VCaP (cell line): Measurements from ENCODE around the gene DLX3.

ENCODE experiments used
- H3K27ac ChIP-seq: fragments of 450-650 bp; 2 replicates; pipeline ENCODE4 v1.5.1; 2017
- CTCF ChIP-seq: fragments of 450-650 bp; conservative IDR thresholded peaks from 2 replicates; pipeline ENCODE4 v1.5.1; 2017; ENCODE audit warnings: mild to moderate bottlenecking, moderate library complexity

Gene DLX3

GRCh38 chr17:49975531-49975930 is 19.5 kb downstream of the DLX3 start:
- no peak for TF ChIP-seq CTCF
- H3K27ac ChIP-seq = no peak overlapping the region

DNA sequence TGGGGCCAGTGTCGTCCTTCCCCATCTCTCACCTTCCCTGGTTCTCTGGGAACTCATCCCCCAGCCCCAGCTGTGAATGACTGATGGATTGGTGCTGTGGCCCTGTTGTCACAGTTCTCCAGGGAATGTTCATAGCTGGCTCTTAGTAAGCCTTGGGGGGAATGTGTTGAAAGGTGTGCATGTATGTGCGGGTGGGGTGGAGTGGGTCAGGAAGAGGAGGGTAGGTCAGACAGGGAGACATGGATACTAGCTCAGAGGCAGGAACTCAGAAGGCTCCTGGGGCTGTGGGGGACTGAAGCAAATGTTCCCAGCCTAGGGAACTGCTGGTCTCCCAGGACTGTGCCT is 21.8 kb downstream of the DLX3 start:
- TF ChIP-seq CTCF = no peak
- H3K27ac ChIP-seq = no peak overlapping the region

DNA sequence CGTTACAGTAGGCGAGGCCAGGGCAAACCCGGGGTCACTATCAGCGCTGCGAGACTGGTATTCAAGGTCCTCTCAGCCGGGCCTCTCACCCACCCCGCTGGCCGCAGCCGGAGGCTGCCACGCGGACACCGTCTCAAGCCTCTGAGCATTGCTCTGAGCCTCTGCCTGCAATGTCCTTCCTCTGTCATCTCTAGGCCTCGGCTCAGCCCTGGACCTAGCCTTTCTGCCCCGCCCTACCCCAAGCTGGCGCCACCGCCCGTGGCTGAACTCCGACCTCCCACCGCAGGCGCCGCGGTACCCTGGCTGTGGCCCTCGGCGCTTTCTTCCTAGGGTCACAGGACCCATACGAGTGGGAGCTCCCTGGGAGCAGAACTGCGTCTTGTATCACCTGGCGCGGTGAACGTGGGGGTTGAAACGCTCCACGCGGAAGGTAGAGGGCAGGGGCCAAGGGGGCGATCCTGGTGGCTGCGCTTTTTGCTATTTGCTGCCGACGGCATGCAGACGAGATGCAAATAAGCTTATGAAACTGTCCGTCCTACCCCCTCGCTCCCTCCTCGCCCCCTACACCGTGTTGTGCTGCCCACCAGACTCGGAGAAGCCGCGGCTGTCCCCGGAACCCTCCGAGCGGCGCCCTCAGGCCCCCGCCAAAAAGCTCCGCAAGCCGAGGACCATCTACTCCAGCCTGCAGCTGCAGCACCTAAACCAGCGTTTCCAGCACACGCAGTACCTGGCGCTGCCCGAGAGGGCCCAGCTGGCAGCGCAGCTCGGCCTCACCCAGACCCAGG is 22.3 kb downstream of the DLX3 start:
- no peak overlapping the region for H3K27ac ChIP-seq
- TF ChIP-seq CTCF = no peak

GRCh38 chr17:49971848-49972485 is 23.1 kb downstream of the DLX3 start:
- no peak overlapping the region for H3K27ac ChIP-seq
- no peak for TF ChIP-seq CTCF

GRCh38 chr17:49971199-49971847 is 23.7 kb downstream of the DLX3 start:
- H3K27ac ChIP-seq = no peak overlapping the region
- no peak for TF ChIP-seq CTCF

GRCh38 chr17:49970498-49970897 is 24.5 kb downstream of the DLX3 start:
- no peak overlapping the region for H3K27ac ChIP-seq
- TF ChIP-seq CTCF = no peak

GRCh38 chr17:49969795-49970389 is 25.1 kb downstream of the DLX3 start:
- TF ChIP-seq CTCF = no peak
- no peak overlapping the region for H3K27ac ChIP-seq
